Measurements from ENCODE around the gene WNT9A. TPM values are rescaled to one million over a fixed set of nuclear protein-coding genes. Genes with fewer than 3 reads are reported as not detected.

The WNT9A gene
- total and polyA plus RNA-seq, 4 donors = 0.03 to 0.08 TPM; not detected in 2

DNA sequence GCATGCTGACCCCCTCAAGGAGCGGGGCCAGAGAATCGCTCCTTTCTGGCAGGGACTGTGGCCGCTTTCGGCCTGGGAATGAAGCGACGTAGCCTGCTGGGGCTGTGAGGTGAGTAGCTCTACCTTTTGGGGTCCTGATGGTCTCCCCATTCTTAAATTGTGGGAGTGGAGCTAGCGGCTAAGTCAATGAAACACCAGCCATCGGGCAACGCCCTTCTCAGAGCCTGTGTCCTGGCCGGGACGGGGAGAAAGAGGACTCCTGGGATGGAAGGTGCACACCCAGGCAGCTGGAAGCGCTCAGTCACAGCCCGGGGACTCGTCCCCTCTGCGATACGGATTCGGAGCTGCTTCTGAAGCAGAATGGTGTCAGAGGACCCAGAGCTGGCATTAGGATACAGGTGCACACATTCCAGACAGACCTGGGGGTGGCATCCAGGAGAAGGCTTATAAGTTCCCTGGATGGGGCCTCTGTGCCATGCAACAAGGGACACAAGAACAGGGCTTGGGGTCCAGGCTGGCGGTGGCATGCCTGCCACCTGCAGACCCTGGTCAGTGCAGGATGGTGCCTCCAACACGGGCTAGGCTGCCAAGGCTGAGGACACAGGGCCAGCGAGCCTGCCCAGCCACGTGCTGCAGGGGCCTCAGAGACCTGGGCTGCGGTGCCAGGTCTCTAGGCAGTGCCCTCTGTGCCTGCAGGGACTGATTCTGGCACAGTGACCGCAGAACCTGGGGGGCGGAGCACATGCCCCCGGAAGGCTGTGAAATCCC lies 945 bp upstream of the WNT9A start (continued):
- TF ChIP-seq GABPA (IDR thresholded peaks at IDR 0.05 in 1 of 2, conservative IDR thresholded peaks at IDR 0.05 in 1 of 2) (no peak), NR2F2 (IDR thresholded peaks at IDR 0.05) (no peak)
- TF ChIP-seq, protein P1, sequence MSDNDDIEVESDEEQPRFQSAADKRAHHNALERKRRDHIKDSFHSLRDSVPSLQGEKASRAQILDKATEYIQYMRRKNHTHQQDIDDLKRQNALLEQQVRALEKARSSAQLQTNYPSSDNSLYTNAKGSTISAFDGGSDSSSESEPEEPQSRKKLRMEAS (IDR thresholded peaks at IDR 0.05) = no peak

DNA sequence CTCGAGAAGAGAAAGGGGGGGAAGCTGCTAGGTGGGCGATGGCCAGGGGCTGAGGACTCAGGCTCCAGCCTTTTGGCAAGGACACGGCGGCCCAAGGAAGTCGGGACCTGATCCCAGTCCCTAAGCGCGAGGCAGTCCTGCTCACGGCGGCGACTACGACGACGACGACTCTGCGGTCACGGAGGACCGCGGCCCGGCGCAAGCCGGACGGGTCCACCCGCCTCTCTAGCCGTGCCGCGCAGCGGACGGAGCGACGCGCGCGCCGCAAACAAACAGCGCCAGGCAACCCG lies 401 bp downstream of the WNT9A start:
- TF ChIP-seq, protein P2, sequence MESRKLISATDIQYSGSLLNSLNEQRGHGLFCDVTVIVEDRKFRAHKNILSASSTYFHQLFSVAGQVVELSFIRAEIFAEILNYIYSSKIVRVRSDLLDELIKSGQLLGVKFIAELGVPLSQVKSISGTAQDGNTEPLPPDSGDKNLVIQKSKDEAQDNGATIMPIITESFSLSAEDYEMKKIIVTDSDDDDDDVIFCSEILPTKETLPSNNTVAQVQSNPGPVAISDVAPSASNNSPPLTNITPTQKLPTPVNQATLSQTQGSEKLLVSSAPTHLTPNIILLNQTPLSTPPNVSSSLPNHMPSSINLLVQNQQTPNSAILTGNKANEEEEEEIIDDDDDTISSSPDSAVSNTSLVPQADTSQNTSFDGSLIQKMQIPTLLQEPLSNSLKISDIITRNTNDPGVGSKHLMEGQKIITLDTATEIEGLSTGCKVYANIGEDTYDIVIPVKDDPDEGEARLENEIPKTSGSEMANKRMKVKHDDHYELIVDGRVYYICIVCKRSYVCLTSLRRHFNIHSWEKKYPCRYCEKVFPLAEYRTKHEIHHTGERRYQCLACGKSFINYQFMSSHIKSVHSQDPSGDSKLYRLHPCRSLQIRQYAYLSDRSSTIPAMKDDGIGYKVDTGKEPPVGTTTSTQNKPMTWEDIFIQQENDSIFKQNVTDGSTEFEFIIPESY (IDR thresholded peaks at IDR 0.05) = no peak
- DNase-seq (ENCODE audit: low spot score) = no peak
- 3% methylated on average over 36 of the region's 36 CpGs for WGBS
- peaks cover 0 to 7% (median 2%) of the 10 kb centered on the region in 4 donors for H3K27me3 ChIP-seq (ENCODE audit: control insufficient read depth in 4 of 4, insufficient read depth in 4 of 4, low read length in 3 of 4)
- peak overlapping the region in 1 of 3 donors; percentile 53 for H3K4me3 ChIP-seq (ENCODE audit: low read depth in 1 of 3, low read length in 3 of 3)
- H3K9me3 ChIP-seq (ENCODE audit: control insufficient read depth in 4 of 4, low read length in 3 of 4) = no peaks in the 10 kb centered on the region
- no peak overlapping the region for H3K9ac ChIP-seq (ENCODE audit: low read depth in 1 of 2, low read length in 2 of 2)
- H3K4me1 ChIP-seq (ENCODE audit: control insufficient read depth in 4 of 4, insufficient read depth in 4 of 4, low read length in 3 of 4) = peaks cover 0 to 20% (median 9%) of the 10 kb centered on the region in 4 donors
- H3K36me3 ChIP-seq (ENCODE audit: control insufficient read depth in 4 of 4, insufficient read depth in 3 of 4, low read depth in 1 of 4, low read length in 3 of 4) = no peaks in the 10 kb centered on the region
- no peak overlapping the region for H3K27ac ChIP-seq (ENCODE audit: low read depth in 1 of 2, low read length in 2 of 2)

DNA sequence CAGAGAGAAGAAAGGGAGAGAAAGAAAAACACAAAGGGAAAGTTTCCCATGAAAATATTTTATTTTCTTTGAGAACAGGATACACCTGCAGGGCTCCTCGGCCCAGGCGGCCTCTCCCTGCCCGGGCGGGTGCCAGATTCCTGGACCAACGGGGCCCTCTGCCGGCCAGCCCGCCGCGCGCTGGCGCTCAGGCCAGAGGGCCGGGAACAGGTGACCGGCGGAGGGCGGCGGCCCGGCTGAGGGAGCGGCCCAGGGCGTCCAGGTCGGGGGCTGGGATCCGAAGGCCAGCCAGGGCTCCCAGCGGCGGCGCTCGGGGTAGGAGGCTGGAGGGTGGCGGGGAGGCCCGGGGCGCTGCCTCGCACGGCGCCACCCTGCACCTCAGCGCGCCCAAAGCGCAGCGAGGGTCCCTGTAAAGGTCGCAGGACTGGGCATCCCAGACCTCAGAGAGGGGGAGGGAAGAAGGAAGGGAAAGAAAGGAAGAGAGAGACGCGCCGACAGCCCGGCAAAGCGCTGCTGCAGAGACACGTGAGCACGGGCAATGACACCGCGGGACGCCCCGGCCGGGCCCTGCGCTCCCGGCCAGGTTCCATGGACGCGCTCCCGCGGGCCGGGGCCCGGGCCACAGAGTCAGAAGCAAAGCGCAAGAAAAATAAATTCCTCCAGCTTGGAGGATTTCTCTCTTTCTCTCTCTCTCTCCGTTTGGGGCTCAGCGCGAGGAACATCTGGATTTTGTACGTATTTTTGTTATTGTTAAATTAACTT lies 927 bp downstream of the WNT9A start:
- WGBS = 2% methylated on average over 61 of the region's 61 CpGs
- peak; percentile 72 for DNase-seq (ENCODE audit: low spot score)
- Histone ChIP-seq H3K9me3 (ENCODE audit: control insufficient read depth in 4 of 4, low read length in 3 of 4) (no peaks in the 10 kb centered on the region), H3K27ac (ENCODE audit: low read depth in 1 of 2, low read length in 2 of 2) (no peak overlapping the region), H3K36me3 (ENCODE audit: control insufficient read depth in 4 of 4, insufficient read depth in 3 of 4, low read depth in 1 of 4, low read length in 3 of 4) (no peaks in the 10 kb centered on the region), H3K4me3 (ENCODE audit: low read depth in 1 of 3, low read length in 3 of 3) (peak overlapping the region in 2 of 3 donors; percentile 20 to 39), H3K4me1 (ENCODE audit: control insufficient read depth in 4 of 4, insufficient read depth in 4 of 4, low read length in 3 of 4) (peaks cover 0 to 20% (median 9%) of the 10 kb centered on the region in 4 donors), H3K9ac (ENCODE audit: low read depth in 1 of 2, low read length in 2 of 2) (no peak overlapping the region), H3K27me3 (ENCODE audit: control insufficient read depth in 4 of 4, insufficient read depth in 4 of 4, low read length in 3 of 4) (peaks cover 0 to 7% (median 2%) of the 10 kb centered on the region in 4 donors)
- peak; percentile 69 to 80 for TF ChIP-seq RAD21 (IDR thresholded peaks at IDR 0.05)
- TF ChIP-seq, protein P3, sequence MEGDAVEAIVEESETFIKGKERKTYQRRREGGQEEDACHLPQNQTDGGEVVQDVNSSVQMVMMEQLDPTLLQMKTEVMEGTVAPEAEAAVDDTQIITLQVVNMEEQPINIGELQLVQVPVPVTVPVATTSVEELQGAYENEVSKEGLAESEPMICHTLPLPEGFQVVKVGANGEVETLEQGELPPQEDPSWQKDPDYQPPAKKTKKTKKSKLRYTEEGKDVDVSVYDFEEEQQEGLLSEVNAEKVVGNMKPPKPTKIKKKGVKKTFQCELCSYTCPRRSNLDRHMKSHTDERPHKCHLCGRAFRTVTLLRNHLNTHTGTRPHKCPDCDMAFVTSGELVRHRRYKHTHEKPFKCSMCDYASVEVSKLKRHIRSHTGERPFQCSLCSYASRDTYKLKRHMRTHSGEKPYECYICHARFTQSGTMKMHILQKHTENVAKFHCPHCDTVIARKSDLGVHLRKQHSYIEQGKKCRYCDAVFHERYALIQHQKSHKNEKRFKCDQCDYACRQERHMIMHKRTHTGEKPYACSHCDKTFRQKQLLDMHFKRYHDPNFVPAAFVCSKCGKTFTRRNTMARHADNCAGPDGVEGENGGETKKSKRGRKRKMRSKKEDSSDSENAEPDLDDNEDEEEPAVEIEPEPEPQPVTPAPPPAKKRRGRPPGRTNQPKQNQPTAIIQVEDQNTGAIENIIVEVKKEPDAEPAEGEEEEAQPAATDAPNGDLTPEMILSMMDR (IDR thresholded peaks at IDR 0.05; ENCODE audit: low read depth, low read length, missing input control) = peak; percentile 66
- TF ChIP-seq, protein P4, sequence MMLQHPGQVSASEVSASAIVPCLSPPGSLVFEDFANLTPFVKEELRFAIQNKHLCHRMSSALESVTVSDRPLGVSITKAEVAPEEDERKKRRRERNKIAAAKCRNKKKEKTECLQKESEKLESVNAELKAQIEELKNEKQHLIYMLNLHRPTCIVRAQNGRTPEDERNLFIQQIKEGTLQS (IDR thresholded peaks at IDR 0.05) = no peak
